ENCODE data around the gene KCNT2. TPM values are rescaled to one million over a fixed set of nuclear protein-coding genes. Genes with fewer than 3 reads are reported as not detected.

KCNT2 gene
- total RNA-seq, 1 experiment from 2014 or later: 9.1 TPM

- peaks cover 10 to 15% (median 12%) of the 10 kb centered on the region in 3 experiments for H3K36me3 Mint-ChIP-seq (ENCODE audit: insufficient read depth in 1 of 3, low read depth in 3 of 3)
- no peak overlapping the region for H3K4me3 Mint-ChIP-seq
These were observed 192.3 kb downstream of the KCNT2 start for GRCh38 chr1:196415978-196416377.

More at GRCh38 chr1:196415978-196416377, 192.3 kb downstream of the KCNT2 start:
- no peaks in the 10 kb centered on the region for H3K4me1 ChIP-seq (ENCODE audit: insufficient read depth, low read length)
- TF ChIP-seq CTCF (conservative IDR thresholded peaks at IDR 0.05): no peak
- no peak overlapping the region for H3K27ac ChIP-seq (ENCODE audit: insufficient read length, low read depth, low read length)
- WGBS (ENCODE audit: extremely low coverage, insufficient read length, low lambda C conversion rate): no CpG with 5 or more reads among the region's 1 CpG
- H2AK5ac ChIP-seq (ENCODE audit: insufficient read length, low read length): no peak overlapping the region
- no peak overlapping the region for H3K9ac ChIP-seq (ENCODE audit: extremely low read depth, insufficient read length, low read length)
- no peak overlapping the region for H2BK120ac ChIP-seq (ENCODE audit: low read depth, low read length, poor library complexity, severe bottlenecking)
- no peaks in the 10 kb centered on the region for H3K27me3 ChIP-seq (ENCODE audit: insufficient read depth, low read length)
- no peak overlapping the region for H3K4me2 ChIP-seq (ENCODE audit: insufficient read depth, insufficient read length, low read length)
- H3K56ac ChIP-seq (ENCODE audit: insufficient read length, low read depth, low read length): no peak overlapping the region
- no peaks in the 10 kb centered on the region for H3K23me2 ChIP-seq (ENCODE audit: insufficient read length, low read depth, low read length, poor library complexity, severe bottlenecking)
- DNase-seq: no peak
- no peak overlapping the region for H2AFZ ChIP-seq (ENCODE audit: low read length)
- no peak overlapping the region for H3K23ac ChIP-seq (ENCODE audit: insufficient read length, low read depth, low read length)
- H2BK15ac ChIP-seq (ENCODE audit: low read depth, low read length): no peak overlapping the region
- no peaks in the 10 kb centered on the region for H4K20me1 ChIP-seq (ENCODE audit: control insufficient read depth, insufficient read depth, insufficient read length)
- H3K14ac ChIP-seq (ENCODE audit: insufficient read depth, low read length): no peak overlapping the region
- H3K79me1 ChIP-seq (ENCODE audit: insufficient read depth, low read depth, low read length, poor library complexity, severe bottlenecking): no peaks in the 10 kb centered on the region
- H3T11ph ChIP-seq (ENCODE audit: low read length): no peak overlapping the region
- no peaks in the 10 kb centered on the region for H3K9me3 Mint-ChIP-seq
- H4K5ac ChIP-seq (ENCODE audit: insufficient read length, low read depth, low read length): no peak overlapping the region
- no peak overlapping the region for H2BK5ac ChIP-seq (ENCODE audit: insufficient read length, low read length)
- H3K79me2 ChIP-seq (ENCODE audit: insufficient read depth, low read length): no peaks in the 10 kb centered on the region
- H3K4me1 Mint-ChIP-seq: no peaks in the 10 kb centered on the region
- no peaks in the 10 kb centered on the region for H3K9me3 ChIP-seq (ENCODE audit: control insufficient read depth, low read depth, low read length)
- H3K27me3 Mint-ChIP-seq (ENCODE audit: low read depth): no peaks in the 10 kb centered on the region
- H4K91ac ChIP-seq (ENCODE audit: insufficient read length, low read depth, low read length): no peak overlapping the region
- H3K18ac ChIP-seq (ENCODE audit: insufficient read length, low read depth, low read length): no peak overlapping the region
- H4K8ac ChIP-seq (replicated peaks; ENCODE audit: insufficient read length, low read depth, low read length): no peak overlapping the region
- no peak overlapping the region for H3K4ac ChIP-seq (ENCODE audit: low read depth, low read length)
- H3K27ac Mint-ChIP-seq: no peak overlapping the region
- no peak overlapping the region for H2BK20ac ChIP-seq (ENCODE audit: low read depth, low read length, poor library complexity, severe bottlenecking)
- H2BK12ac ChIP-seq (ENCODE audit: insufficient read length, low read depth, low read length): no peak overlapping the region

Data from H9 (cell line).